CD4-positive, alpha-beta T cell treated with Interferon alpha-2 for 1 hour (primary cell): ENCODE data around the gene POPDC2.

Source experiments
- DNase-seq, 2 donors: peaks; one replicate each; pipeline ENCODE4 v3.0.0-alpha.2; 2020 to 2022

The POPDC2 gene

DNA sequence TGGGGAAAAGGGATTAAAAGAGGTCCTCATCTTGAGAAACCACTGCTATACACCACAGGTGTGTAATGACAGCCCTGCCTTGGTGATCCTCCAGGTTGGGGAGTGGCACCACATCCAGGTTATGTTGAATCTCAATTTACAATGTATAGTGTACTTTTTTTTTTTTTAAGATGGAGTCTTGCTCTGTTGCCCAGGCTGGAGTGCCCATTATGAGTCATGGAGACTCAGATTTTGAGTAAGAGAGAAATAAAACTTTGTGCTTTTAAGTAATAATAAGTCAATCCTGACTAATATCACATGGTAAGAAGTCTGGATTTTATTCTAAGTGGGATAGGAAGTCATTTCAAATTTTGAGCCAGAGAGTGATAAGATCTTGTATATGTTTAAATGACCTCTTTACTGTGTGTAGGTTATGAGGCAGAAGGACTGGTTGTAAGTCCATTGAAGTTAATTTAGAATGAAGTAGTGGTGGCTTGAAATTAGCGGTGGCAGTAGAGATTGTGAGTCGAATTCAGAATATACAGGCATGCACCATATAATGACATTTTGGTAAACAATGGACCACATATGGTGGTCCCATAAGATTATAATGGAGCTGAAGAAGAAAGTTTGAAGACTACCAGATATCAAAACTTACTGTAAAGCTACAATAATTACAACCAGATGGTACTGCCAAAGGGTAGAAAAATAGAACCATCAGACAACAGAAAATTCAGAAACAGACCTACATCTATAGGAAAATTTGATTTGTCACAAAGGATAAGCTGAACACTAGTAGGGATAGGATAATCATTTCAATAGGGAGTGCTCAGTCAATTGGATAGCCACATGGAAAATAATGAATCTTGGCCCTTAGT is 20.7 kb downstream of the POPDC2 start:
- no peak for DNase-seq

- DNase-seq, result peak; percentile 22 to 38
Observed at GRCh38 chr3:119637679-119638477, 22.5 kb downstream of the POPDC2 start.

DNA sequence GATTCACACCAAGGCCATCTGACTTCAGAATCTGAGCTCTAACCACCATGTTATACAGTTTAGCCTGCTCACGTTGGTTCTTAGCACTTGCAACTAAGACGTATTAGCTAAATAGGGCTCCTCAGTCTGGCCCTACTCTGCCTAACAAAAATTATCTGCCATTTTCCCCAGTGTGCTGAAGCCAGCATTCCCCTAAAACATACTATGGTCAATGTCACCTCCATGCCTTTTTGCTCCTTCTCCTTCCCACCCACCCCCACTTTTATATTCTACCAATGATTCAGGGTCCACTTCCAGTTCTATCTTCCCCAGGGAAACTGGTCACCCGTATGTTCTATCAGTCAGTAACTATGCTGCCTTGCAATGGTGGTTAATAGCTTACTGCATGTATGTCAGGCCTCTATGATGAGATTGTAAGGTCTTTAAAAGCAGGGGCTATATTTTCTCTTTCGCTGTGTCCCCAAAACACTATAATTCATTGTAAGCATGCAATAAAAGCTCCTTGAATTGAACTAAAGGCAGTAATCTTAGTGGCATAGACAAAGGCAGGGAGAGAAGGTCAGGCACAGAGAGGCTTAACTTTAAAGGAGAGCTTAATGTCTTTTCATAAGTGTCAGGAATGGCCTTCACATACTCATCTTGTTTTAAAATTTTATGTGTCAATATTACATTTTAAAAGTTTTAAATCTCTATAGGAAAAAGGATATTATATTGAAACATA is 23.3 kb downstream of the POPDC2 start:
- no peak for DNase-seq

- DNase-seq, result no peak
Observed at GRCh38 chr3:119636249-119636648, 24.1 kb downstream of the POPDC2 start.

DNA sequence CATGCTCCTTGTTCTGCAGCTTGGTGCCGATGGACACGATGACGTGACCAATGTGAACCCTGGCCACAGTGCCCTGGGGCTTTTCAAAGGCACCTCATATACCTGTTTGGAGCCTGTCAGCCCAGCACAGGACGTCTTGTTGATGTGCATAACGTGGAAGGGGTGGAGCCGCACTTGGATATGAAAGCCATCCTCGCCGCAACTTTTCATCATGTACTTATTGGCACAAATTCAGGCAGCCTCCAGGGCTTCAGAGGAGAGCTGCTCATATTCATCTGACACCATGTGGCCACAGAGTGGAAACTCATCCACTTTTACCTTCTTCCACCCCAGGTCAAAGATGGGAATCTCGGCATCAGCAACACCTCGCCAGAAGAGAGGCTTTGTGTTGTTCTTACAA is 24.7 kb downstream of the POPDC2 start:
- DNase-seq, result no peak

DNA sequence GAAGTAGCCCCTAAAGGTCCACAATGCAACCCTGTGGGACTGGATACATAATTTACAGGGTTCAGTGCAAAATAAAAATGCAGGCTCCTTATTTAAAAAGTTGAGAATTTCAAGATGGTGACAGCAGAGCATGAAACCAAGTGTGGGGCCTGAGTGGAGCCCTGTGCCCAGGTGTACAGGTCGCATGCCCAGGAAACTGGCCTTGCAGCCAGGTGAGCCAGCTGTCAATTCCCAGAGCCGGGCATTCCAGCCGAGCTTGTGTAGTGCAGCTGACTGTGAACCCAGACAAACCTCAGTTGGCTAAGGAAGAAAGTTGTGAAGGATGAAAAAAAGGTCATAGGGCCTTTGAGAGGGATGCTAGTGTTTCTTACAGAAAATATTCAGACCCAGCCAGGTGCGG is 27.6 kb downstream of the POPDC2 start:
- no peak for DNase-seq

DNA sequence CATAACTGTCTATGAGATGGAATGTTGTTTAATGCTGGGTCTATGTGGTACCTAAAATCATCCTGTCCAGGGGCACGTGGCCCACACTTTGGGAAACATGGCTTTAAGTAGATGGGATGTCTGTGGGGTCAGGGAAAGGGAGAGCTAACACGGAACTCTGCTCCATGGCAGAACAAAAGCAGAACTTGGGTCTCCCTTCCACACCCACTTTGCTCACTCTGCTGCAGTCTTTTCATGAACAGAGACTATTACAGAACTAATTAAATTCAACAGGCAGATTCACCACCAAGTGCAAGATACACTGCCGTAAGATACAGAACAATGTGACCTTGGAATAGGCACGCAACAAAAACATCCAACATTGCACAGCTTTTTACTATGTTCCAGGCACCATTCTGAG is 28.2 kb downstream of the POPDC2 start:
- DNase-seq, result no peak

DNA sequence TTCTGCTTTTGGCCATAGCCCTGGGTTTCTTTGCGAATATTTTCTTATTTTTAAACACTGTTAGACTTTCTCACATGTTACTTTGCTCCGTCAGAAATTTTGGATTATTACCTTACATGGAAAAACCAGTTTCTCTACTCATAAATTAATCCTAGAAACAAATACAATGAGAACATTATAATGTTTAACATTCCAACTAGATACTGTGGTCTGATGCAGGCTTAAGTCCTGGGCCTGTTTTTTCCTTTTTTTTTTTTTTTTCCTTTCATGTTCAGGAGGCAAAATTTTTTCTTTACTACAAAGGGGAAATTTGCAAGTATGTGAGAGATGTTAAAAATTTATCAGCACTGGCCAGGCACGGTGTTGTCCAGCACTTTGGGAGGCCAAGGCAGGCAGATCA is 28.9 kb downstream of the POPDC2 start:
- DNase-seq, result no peak

- no peak for DNase-seq
Observed at GRCh38 chr3:119630880-119631329, 29.5 kb downstream of the POPDC2 start.

- peak in 1 of 2 donors; percentile 15 for DNase-seq
Observed at GRCh38 chr3:119630128-119630879, 30.1 kb downstream of the POPDC2 start.

GRCh38 chr3:119628816-119629445 is 31.5 kb downstream of the POPDC2 start:
- peak; percentile 20 to 28 for DNase-seq

DNA sequence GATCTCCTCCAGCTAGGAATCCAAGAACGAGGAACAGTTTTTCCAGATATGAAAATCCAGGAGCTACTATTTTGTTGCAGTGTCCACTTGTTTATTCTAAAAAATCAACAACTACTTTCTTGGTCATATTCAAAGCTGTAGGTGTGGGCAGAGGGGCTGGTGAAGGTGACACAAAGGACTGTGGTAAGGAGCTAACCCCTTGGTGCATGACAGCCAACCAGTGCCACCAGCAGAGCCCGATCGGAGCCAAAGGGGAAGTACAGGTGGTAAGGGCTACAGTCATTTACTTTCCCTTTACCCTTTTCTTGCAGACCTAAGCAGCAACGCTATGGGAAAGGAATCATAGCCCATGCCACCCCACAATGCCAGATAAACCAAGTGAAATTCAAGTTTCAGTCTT is 32.0 kb downstream of the POPDC2 start:
- DNase-seq, result peak; percentile 19 to 29

DNA sequence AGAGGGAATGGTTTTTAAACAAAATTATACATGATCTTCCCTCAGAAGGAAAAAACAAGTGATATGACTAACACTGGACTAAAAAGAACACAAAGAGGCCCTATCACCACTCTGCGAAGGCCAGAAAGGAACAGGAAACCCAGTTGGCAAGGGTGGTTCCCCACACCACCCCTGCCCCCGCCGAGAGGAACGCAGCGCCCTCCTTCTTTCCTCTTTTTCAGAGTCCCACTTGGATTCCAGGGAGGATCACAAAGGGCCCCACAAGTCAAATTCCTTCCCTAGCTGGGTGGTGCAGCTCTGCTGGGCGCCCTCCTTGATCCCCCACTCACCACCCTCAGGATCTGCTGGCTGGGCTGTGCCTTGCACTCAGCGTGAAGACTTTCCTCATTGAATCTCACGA is 32.9 kb downstream of the POPDC2 start:
- DNase-seq, result peak; percentile 26 to 41

- DNase-seq, result no peak
Observed at GRCh38 chr3:119626196-119626595, 34.2 kb downstream of the POPDC2 start.

GRCh38 chr3:119625451-119626153 is 34.8 kb downstream of the POPDC2 start:
- no peak for DNase-seq

GRCh38 chr3:119624002-119624720 is 36.2 kb downstream of the POPDC2 start:
- no peak for DNase-seq

GRCh38 chr3:119620899-119621298 is 39.5 kb downstream of the POPDC2 start:
- DNase-seq, result no peak

- no peak for DNase-seq
Observed at GRCh38 chr3:119619094-119619493, 41.3 kb downstream of the POPDC2 start.

DNA sequence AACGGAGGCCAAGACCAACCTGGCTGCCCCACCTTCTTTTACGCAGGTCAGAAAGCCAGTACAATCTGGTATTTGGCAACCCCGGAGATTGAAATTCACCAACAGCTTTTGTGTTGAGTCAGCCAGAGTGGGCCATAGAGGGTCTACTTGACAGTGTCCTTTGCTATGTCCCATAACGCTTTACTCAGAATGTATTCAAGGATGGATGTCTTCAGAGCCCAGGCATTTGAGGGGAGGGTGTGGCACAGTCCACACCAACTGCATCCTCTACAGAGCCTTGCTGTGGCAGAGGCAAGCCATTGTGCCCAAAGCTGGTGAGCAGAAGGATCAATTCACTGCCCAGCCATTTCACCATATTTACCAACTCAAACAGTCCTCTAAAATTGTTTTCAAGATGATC is 44.3 kb downstream of the POPDC2 start:
- DNase-seq, result no peak

GRCh38 chr3:119613872-119614271 is 46.5 kb downstream of the POPDC2 start:
- no peak for DNase-seq

- no peak for DNase-seq
Observed at GRCh38 chr3:119613201-119613600, 47.2 kb downstream of the POPDC2 start.
